ENCODE data around the gene GABPB1. TPM values are rescaled to one million over a fixed set of nuclear protein-coding genes. Genes with fewer than 3 reads are reported as not detected.

Gene GABPB1
- total RNA-seq, 1 experiment from 2014 or later, result 45.0 TPM

DNA sequence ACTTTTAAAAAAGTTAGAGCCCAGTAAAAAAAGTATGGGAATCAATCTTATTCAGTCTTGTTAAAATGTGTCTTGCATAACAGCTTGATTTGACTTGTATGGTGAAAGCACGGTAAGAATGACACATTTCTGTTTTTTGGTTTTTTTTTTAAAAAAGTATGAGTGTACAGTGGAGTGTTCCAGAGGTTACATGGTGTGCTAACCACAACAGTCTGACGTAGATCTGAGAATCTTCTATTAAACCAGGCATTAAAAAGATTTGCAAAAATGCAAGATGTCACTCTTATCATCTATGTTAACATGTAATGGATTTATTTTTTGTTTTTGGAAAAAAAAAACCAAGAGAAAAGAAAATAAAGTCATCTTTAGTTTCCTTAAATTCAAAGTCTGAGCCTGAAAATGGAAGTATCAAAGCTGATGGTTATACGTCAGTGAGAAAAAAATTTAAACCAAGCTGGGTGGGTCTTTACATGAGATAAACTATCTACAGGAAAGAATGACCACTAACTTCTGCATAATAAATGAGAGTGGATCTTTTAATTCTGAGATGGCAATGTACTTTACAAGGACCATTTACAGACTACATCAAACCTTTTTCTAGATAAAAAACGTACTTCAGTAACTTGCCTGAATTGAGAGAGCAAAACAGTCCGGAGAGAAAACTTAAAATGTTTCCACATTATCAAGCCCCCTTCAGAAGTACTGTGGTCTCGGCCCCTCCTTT, 1.6 kb downstream of the GABPB1 start:
- Histone ChIP-seq H3K27me3 (ENCODE audit: insufficient read depth, low read length) (no peaks in the 10 kb centered on the region), H3K9me3 (ENCODE audit: control insufficient read depth, low read depth, low read length) (no peaks in the 10 kb centered on the region), H3K18ac (ENCODE audit: insufficient read length, low read depth, low read length) (peak overlapping the region; percentile 100), H3K23me2 (ENCODE audit: insufficient read length, low read depth, low read length, poor library complexity, severe bottlenecking) (peaks cover 6% of the 10 kb centered on the region), H3K4me2 (ENCODE audit: insufficient read depth, insufficient read length, low read length) (peak overlapping the region; percentile 89), H3K4me1 (ENCODE audit: insufficient read depth, low read length) (no peaks in the 10 kb centered on the region), H3K79me1 (ENCODE audit: insufficient read depth, low read depth, low read length, poor library complexity, severe bottlenecking) (peaks cover 3% of the 10 kb centered on the region), H3K56ac (ENCODE audit: insufficient read length, low read depth, low read length) (no peak overlapping the region), H2BK12ac (ENCODE audit: insufficient read length, low read depth, low read length) (no peak overlapping the region), H4K20me1 (ENCODE audit: control insufficient read depth, insufficient read depth, insufficient read length) (no peaks in the 10 kb centered on the region), H4K91ac (ENCODE audit: insufficient read length, low read depth, low read length) (peak overlapping the region; percentile 95), H2BK15ac (ENCODE audit: low read depth, low read length) (no peak overlapping the region), H2AFZ (ENCODE audit: low read length) (no peak overlapping the region), H3K4ac (ENCODE audit: low read depth, low read length) (peak overlapping the region; percentile 58; the same call in 1 of the 2 replicates), H2BK120ac (ENCODE audit: low read depth, low read length, poor library complexity, severe bottlenecking) (no peak overlapping the region), H4K5ac (ENCODE audit: insufficient read length, low read depth, low read length) (no peak overlapping the region), H3K9ac (ENCODE audit: extremely low read depth, insufficient read length, low read length) (peak overlapping the region; percentile 100), H3K23ac (ENCODE audit: insufficient read length, low read depth, low read length) (no peak overlapping the region), H2BK5ac (ENCODE audit: insufficient read length, low read length) (no peak overlapping the region), H3K27ac (ENCODE audit: insufficient read length, low read depth, low read length) (peak overlapping the region; percentile 77), H3T11ph (ENCODE audit: low read length) (no peak overlapping the region), H4K8ac (replicated peaks; ENCODE audit: insufficient read length, low read depth, low read length) (no peak overlapping the region), H3K79me2 (ENCODE audit: insufficient read depth, low read length) (peaks cover 45% of the 10 kb centered on the region; the same call in 1 of the 2 replicates), H2AK5ac (ENCODE audit: insufficient read length, low read length) (no peak overlapping the region), H2BK20ac (ENCODE audit: low read depth, low read length, poor library complexity, severe bottlenecking) (no peak overlapping the region), H3K14ac (ENCODE audit: insufficient read depth, low read length) (peak overlapping the region; percentile 100; the same call in 1 of the 2 replicates)
- Mint-ChIP-seq H3K36me3 (ENCODE audit: insufficient read depth in 1 of 3, low read depth in 3 of 3) (peaks cover 27 to 44% (median 31%) of the 10 kb centered on the region in 3 experiments), H3K4me3 (peak overlapping the region; percentile 93 to 100), H3K27me3 (ENCODE audit: low read depth) (no peaks in the 10 kb centered on the region), H3K4me1 (peaks cover 34 to 41% of the 10 kb centered on the region in 2 experiments), H3K9me3 (peaks cover 0 to 2% of the 10 kb centered on the region in 2 experiments; a peak in 1 of 5 replicates), H3K27ac (peak overlapping the region; percentile 97 to 99 (median 98))
- TF ChIP-seq CTCF (conservative IDR thresholded peaks at IDR 0.05), result no peak
- WGBS (ENCODE audit: extremely low coverage, insufficient read length, low lambda C conversion rate), result no CpG with 5 or more reads among the region's 6 CpGs
- no peak for DNase-seq
